HG02840 (cell line): ENCODE data around the gene HDDC2.

Experiments
- ATAC-seq: cut with Tn5 transposase; IDR thresholded peaks from one replicate; pipeline ENCODE4 v1.9.1; 2021; ENCODE audit warnings: mild to moderate bottlenecking, moderate library complexity, moderate number of reproducible peaks; ENCODE audit not compliant: unreplicated experiment, low FRiP score

HDDC2 gene

GRCh38 chr6:125273251-125273650 is 28.5 kb downstream of the HDDC2 start:
- ATAC-seq, result no peak

GRCh38 chr6:125271486-125272159 is 30.1 kb downstream of the HDDC2 start:
- no peak for ATAC-seq

- ATAC-seq, result no peak
Observed at GRCh38 chr6:125270380-125270779, 31.4 kb downstream of the HDDC2 start.

GRCh38 chr6:125269328-125269985 is 32.3 kb downstream of the HDDC2 start:
- ATAC-seq, result no peak

GRCh38 chr6:125268765-125269164 is 33.0 kb downstream of the HDDC2 start:
- ATAC-seq, result no peak

- no peak for ATAC-seq
Observed at GRCh38 chr6:125267806-125268523, 33.8 kb downstream of the HDDC2 start.

GRCh38 chr6:125264476-125264875 is 37.3 kb downstream of the HDDC2 start:
- no peak for ATAC-seq

- ATAC-seq, result no peak
Observed at GRCh38 chr6:125262016-125263013, 39.5 kb downstream of the HDDC2 start.

GRCh38 chr6:125259354-125259736 is 42.4 kb downstream of the HDDC2 start:
- ATAC-seq, result no peak

GRCh38 chr6:125258651-125259353 is 43.0 kb downstream of the HDDC2 start:
- no peak for ATAC-seq

- ATAC-seq, result no peak
Observed at GRCh38 chr6:125257351-125257750, 44.4 kb downstream of the HDDC2 start.

GRCh38 chr6:125255201-125255600 is 46.6 kb downstream of the HDDC2 start:
- no peak for ATAC-seq

- ATAC-seq, result no peak
Observed at GRCh38 chr6:125254321-125254720, 47.4 kb downstream of the HDDC2 start.

GRCh38 chr6:125253881-125254280 is 47.9 kb downstream of the HDDC2 start:
- ATAC-seq, result no peak

GRCh38 chr6:125252891-125253290 is 48.9 kb downstream of the HDDC2 start:
- ATAC-seq, result no peak

- no peak for ATAC-seq
Observed at GRCh38 chr6:125251516-125252220, 50.1 kb downstream of the HDDC2 start.

GRCh38 chr6:125250511-125250910 is 51.3 kb downstream of the HDDC2 start:
- no peak for ATAC-seq

GRCh38 chr6:125248136-125248535 is 53.6 kb downstream of the HDDC2 start:
- no peak for ATAC-seq

GRCh38 chr6:125246566-125246965 is 55.2 kb downstream of the HDDC2 start:
- no peak for ATAC-seq
